ENCODE results near the gene AMBP.

The AMBP gene

GRCh38 chr9:114078021-114078780 is at the start of gene AMBP:
TSS of gene AMBP (minus strand) at chr9:114078300. CDS start at chr9:114078209, 91 bp downstream.
- DNase-seq (ENCODE audit: low read depth): no peak

- DNase-seq (ENCODE audit: low read depth): no peak
These were observed 48.4 kb upstream of the AMBP start for GRCh38 chr9:114126247-114127060.

- no peak for DNase-seq (ENCODE audit: low read depth)
These were observed 47.4 kb upstream of the AMBP start for GRCh38 chr9:114125476-114126013.

GRCh38 chr9:114124666-114125475 is 46.8 kb upstream of the AMBP start:
- no peak for DNase-seq (ENCODE audit: low read depth)

- no peak for DNase-seq (ENCODE audit: low read depth)
These were observed 46.0 kb upstream of the AMBP start for GRCh38 chr9:114124138-114124537.

- DNase-seq (ENCODE audit: low read depth): no peak
These were observed 45.2 kb upstream of the AMBP start for GRCh38 chr9:114123031-114123977.

GRCh38 chr9:114122136-114123027 is 44.3 kb upstream of the AMBP start:
- no peak for DNase-seq (ENCODE audit: low read depth)

GRCh38 chr9:114121227-114122135 is 43.4 kb upstream of the AMBP start:
- DNase-seq (ENCODE audit: low read depth): no peak

- DNase-seq (ENCODE audit: low read depth): no peak
These were observed 42.3 kb upstream of the AMBP start for GRCh38 chr9:114120192-114121014.

GRCh38 chr9:114119242-114120191 is 41.4 kb upstream of the AMBP start:
- DNase-seq (ENCODE audit: low read depth): no peak

GRCh38 chr9:114117996-114118830 is 40.1 kb upstream of the AMBP start:
- DNase-seq (ENCODE audit: low read depth): no peak

GRCh38 chr9:114117614-114117995 is 39.5 kb upstream of the AMBP start:
- no peak for DNase-seq (ENCODE audit: low read depth)

GRCh38 chr9:114116126-114116747 is 38.1 kb upstream of the AMBP start:
- no peak for DNase-seq (ENCODE audit: low read depth)

GRCh38 chr9:114115654-114116125 is 37.6 kb upstream of the AMBP start:
- DNase-seq (ENCODE audit: low read depth): no peak

GRCh38 chr9:114114364-114114763 is 36.3 kb upstream of the AMBP start:
- DNase-seq (ENCODE audit: low read depth): no peak

Measured in stimulated activated CD8-positive, alpha-beta memory T cell treated with anti-CD3 and anti-CD28 coated beads, Interleukin-15, amount 100 ng/mL, for 1 hour (primary cell).